ENCODE results near the gene PRKAR1B. TPM values are rescaled to one million over a fixed set of nuclear protein-coding genes. Genes with fewer than 3 reads are reported as not detected.
A peak's percentile ranks its signal among the peaks of the same experiment; 100 is the strongest.

PRKAR1B gene
- total and polyA plus RNA-seq, 10 of the 15 experiments (the other 5 are each of a cell fraction or from before 2014, with no cell fraction given), result 1.4 to 45.6 (median 19.3) TPM

DNA sequence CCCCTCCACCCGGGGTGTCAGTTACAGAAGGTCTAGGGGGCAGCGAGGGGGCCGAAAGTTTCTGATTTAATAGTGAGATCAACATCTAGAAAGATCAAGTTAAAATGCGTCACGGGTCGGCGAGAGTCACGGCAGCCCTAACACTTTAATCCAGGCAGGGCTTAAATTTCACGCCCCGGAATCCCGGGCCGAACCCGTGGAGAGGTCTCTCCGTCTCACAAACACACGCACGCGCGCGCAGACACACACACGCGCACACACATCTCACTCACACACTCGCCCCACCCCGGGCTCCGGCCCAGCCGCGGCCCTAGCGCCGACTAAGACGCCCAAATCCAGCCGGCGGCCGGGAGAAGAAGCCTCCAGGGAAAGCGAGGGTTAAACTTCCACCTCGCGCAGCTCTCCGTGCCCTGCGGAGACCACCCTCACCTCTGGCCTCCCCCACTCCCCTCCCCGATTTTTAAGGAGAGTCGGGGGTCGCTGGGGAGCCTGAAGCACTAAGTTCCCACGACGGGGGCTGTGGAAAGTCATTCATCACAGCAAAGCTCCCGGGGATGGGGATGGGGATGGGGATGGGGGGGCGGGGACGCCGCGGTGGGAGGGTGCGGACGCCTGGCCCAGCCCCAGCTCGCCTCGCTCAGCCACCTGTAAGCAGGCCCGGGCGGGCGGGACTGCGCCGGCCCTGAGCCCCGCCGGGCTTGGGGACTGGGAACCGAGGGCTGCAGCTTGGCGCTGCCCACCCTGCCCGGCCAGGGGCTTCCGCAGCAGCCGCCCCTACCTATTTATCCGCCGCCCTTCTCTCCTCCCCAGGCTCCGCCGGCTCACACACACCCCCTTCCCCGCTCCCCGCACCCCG is 209.1 kb downstream of the PRKAR1B start:
- H3K79me2 ChIP-seq (ENCODE audit: control insufficient read depth, insufficient read depth, low read length), result no peaks in the 10 kb centered on the region
- 2% methylated on average over 28 of the region's 70 CpGs for WGBS (ENCODE audit: insufficient coverage, insufficient replicate concordance, low lambda C conversion rate, missing lambda C conversion rate)
- no peak for DNase-seq (ENCODE audit: low read depth, low spot score)
- H3K27ac ChIP-seq (ENCODE audit: control insufficient read depth, insufficient read depth), result no peak overlapping the region
- H2AFZ ChIP-seq (ENCODE audit: control insufficient read depth, low read depth, low read length), result no peak overlapping the region
- no peaks in the 10 kb centered on the region for H3K9me3 ChIP-seq (replicated peaks; ENCODE audit: control insufficient read depth, insufficient read depth, low read length)
- H3K27me3 ChIP-seq (replicated peaks in 1 of 2; ENCODE audit: control insufficient read depth in 2 of 2, insufficient read depth in 2 of 2, low read length in 1 of 2), result peaks cover 2 to 3% of the 10 kb centered on the region in 2 experiments; a peak in 3 of 4 replicates
- POLR2A ChIA-PET, result interaction anchor here (0.9 kb wide), 1 partner anchor 85 kb away, joined by 4 read pairs; no protein-coding TSS in a partner anchor
- peak overlapping the region; percentile 64 for H3K4me3 ChIP-seq
- ATAC-seq, result peak; percentile 13
- SMC1A ChIA-PET (ENCODE audit: uncharacterized antibody, unreplicated experiment), result no interaction called here
- RAD21 ChIA-PET (ENCODE audit: unreplicated experiment), result interaction anchor here (1.0 kb wide), 2 partner anchors 14 to 86 kb away, joined by 5 to 6 read pairs; no protein-coding TSS in a partner anchor
- H4K20me1 ChIP-seq (ENCODE audit: control insufficient read depth, insufficient read depth), result no peaks in the 10 kb centered on the region
- no peak for TF ChIP-seq NR2C2 (IDR thresholded peaks at IDR 0.05; ENCODE audit: borderline replicate concordance, control insufficient read depth, insufficient read length, low read depth)
- no peak for TF ChIP-seq ZNF217 (IDR thresholded peaks at IDR 0.05)
- TF ChIP-seq MTA2 (IDR thresholded peaks at IDR 0.05; ENCODE audit: low read depth), result no peak
- peak; percentile 37 for TF ChIP-seq IKZF1 (conservative IDR thresholded peaks at IDR 0.05)
- peak in 1 of 2 experiments; percentile 46; a peak in 1 of 4 replicates for TF ChIP-seq BHLHE40 (IDR thresholded peaks at IDR 0.05; ENCODE audit: borderline replicate concordance in 1 of 2, low read depth in 2 of 2, low read length in 1 of 2)
- TF ChIP-seq RB1 (IDR thresholded peaks at IDR 0.05; ENCODE audit: borderline replicate concordance), result 0 out of 2 replicates have a peak, but pooled peaks have one; percentile 25
- TF ChIP-seq NBN (IDR thresholded peaks at IDR 0.05), result 0 out of 2 replicates have a peak, but pooled peaks have one; percentile 28
- no peak for TF ChIP-seq CREB1 (IDR thresholded peaks at IDR 0.05; ENCODE audit: low read depth)
- peak; percentile 9; the same call in 1 of the 2 replicates for TF ChIP-seq NR2F1 (conservative IDR thresholded peaks at IDR 0.05)
- TF ChIP-seq, protein P1, sequence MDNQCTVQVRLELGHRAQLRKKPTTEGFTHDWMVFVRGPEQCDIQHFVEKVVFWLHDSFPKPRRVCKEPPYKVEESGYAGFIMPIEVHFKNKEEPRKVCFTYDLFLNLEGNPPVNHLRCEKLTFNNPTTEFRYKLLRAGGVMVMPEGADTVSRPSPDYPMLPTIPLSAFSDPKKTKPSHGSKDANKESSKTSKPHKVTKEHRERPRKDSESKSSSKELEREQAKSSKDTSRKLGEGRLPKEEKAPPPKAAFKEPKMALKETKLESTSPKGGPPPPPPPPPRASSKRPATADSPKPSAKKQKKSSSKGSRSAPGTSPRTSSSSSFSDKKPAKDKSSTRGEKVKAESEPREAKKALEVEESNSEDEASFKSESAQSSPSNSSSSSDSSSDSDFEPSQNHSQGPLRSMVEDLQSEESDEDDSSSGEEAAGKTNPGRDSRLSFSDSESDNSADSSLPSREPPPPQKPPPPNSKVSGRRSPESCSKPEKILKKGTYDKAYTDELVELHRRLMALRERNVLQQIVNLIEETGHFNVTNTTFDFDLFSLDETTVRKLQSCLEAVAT (IDR thresholded peaks at IDR 0.05), result peak; percentile 33; the same call in 1 of the 2 replicates
- TSS peak; percentile 70 for BruUV-seq (replicated peaks)
- H3K4me1 ChIP-seq (ENCODE audit: control insufficient read depth, insufficient read depth, low read length), result peaks cover 14% of the 10 kb centered on the region
- no peak for FAIRE-seq
- in situ Hi-C loops (cut with MboI), result no loop called here
- 0 out of 2 replicates have a peak overlapping the region, but pooled peaks have one; percentile 16 for H3K9ac ChIP-seq (ENCODE audit: control insufficient read depth, insufficient read depth, low read length)
- no peaks in the 10 kb centered on the region; a peak in 1 of 4 replicates for H3K36me3 ChIP-seq (ENCODE audit: control insufficient read depth in 2 of 2, insufficient read depth in 2 of 2, low read length in 1 of 2)
- peak overlapping the region; percentile 59 for H3K4me2 ChIP-seq (ENCODE audit: control insufficient read depth, insufficient read depth)
- CTCF ChIA-PET, result interaction anchor here (0.7 kb wide), 1 partner anchor 117 kb away, joined by 3 read pairs; no protein-coding TSS in a partner anchor
- intact Hi-C loops (cut with micrococcal nuclease; ENCODE audit: unreplicated experiment), result no loop called here

All from GM12878 (cell line).